ENCODE measurements around the gene TMEM61.
"Not testable (repeated sequence)": the region's sequence is repeated elsewhere in the genome, so short reads cannot be mapped to it uniquely, and the experiment has no call there.

Gene TMEM61

DNA sequence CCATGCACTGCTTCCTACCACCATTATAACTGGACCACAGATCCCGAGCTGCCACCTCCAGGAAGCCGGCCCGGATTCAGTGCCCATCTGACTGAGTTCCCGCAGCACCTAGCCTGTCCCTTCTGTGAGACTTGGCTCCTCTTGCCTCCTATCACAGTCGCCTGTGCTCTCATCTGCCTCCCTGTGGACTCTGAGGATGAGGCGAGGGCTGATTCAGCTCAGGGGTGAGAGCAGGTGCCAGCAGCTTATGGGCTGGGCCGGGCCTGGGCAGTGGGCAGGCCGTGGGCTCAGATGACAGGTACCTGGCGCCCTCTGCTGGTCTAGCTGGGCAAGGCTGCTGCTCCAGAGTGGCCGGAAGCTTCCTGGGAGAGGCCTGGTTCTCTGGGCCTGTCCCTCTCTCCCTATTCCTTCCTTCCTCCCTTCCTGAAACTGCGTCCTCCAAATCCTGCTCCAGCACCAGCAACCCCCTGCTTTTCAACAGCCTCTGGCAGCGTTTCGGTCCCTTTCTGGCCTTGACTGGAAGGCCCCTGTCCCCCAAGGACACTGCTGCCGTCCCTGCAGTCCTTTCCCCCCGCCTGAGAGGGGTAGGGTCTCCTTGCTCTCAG is 41.6 kb downstream of the TMEM61 start:
- Histone ChIP-seq H3K36me3 (ENCODE audit: insufficient read depth, low read length) (no peaks in the 10 kb centered on the region), H3K27me3 (ENCODE audit: insufficient read depth, low read length) (peaks cover 4% of the 10 kb centered on the region), H3K27ac (ENCODE audit: low read depth, low read length) (no peak overlapping the region), H3K4me3 (ENCODE audit: low read depth, low read length) (no peak overlapping the region), H3K4me1 (ENCODE audit: control insufficient read depth, insufficient read depth, low read length, unreplicated experiment) (no peaks in the 10 kb centered on the region), H2AFZ (ENCODE audit: low read length, unreplicated experiment) (peak overlapping the region; percentile 70), H3K79me2 (ENCODE audit: control insufficient read depth, insufficient read depth, low read length, unreplicated experiment) (no peaks in the 10 kb centered on the region)

GRCh38 chr1:55024163-55024562 is 43.7 kb downstream of the TMEM61 start:
- H3K27ac ChIP-seq (ENCODE audit: low read depth, low read length); H3K36me3 ChIP-seq (ENCODE audit: insufficient read depth, low read length); H3K79me2 ChIP-seq (ENCODE audit: control insufficient read depth, insufficient read depth, low read length, unreplicated experiment); H3K27me3 ChIP-seq (ENCODE audit: insufficient read depth, low read length); H3K4me1 ChIP-seq (ENCODE audit: control insufficient read depth, insufficient read depth, low read length, unreplicated experiment); H3K4me3 ChIP-seq (ENCODE audit: low read depth, low read length); H2AFZ ChIP-seq (ENCODE audit: low read length, unreplicated experiment): not testable (repeated sequence)

DNA sequence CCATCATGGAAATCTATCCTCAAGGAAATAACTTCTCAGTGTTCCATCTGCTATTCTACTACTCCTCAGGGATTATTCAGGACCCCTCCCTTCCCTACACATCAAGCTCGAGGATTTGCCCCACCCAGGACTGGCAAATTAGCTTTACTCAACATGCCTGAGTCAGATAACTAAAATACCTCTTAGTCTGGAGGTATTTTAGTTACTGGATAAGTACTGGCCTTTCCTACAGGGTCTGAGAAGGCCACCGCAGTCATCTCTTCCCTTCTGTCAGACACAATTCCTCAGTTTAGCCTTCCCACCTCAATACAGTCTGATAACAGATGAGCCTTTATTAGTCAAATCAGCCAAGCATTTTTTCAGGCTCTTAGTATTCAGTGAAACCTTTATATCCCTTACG is 46.3 kb downstream of the TMEM61 start:
- not testable (repeated sequence) for H3K27me3 ChIP-seq (ENCODE audit: insufficient read depth, low read length); H3K79me2 ChIP-seq (ENCODE audit: control insufficient read depth, insufficient read depth, low read length, unreplicated experiment); H2AFZ ChIP-seq (ENCODE audit: low read length, unreplicated experiment); H3K27ac ChIP-seq (ENCODE audit: low read depth, low read length); H3K4me1 ChIP-seq (ENCODE audit: control insufficient read depth, insufficient read depth, low read length, unreplicated experiment); H3K36me3 ChIP-seq (ENCODE audit: insufficient read depth, low read length); H3K4me3 ChIP-seq (ENCODE audit: low read depth, low read length)

DNA sequence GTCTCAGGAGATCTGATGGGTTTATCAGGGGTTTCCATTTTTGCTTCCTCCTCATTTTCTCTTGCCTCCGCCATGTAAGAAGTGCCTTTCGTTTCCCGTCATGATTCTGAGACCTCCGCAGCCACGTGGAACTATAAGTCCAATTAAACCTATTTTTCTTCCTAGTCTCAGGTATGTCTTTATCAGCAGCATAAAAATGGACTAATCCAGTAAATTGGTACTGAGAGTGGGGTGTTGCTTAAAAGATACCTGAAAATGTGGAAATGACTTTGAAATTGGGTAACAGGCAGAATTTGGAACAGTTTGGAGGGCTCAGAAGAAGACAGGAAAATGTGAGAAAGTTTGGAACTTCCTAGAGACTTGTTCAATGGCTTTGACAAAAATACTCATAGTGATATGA is 50.7 kb downstream of the TMEM61 start:
- not testable (repeated sequence) for H2AFZ ChIP-seq (ENCODE audit: low read length, unreplicated experiment); H3K27ac ChIP-seq (ENCODE audit: low read depth, low read length); H3K4me1 ChIP-seq (ENCODE audit: control insufficient read depth, insufficient read depth, low read length, unreplicated experiment); H3K4me3 ChIP-seq (ENCODE audit: low read depth, low read length); H3K79me2 ChIP-seq (ENCODE audit: control insufficient read depth, insufficient read depth, low read length, unreplicated experiment); H3K36me3 ChIP-seq (ENCODE audit: insufficient read depth, low read length)
- H3K27me3 ChIP-seq (ENCODE audit: insufficient read depth, low read length): peaks cover 28% of the 10 kb centered on the region

GRCh38 chr1:55033265-55033614 is 52.8 kb downstream of the TMEM61 start:
- Histone ChIP-seq H3K36me3 (ENCODE audit: insufficient read depth, low read length) (no peaks in the 10 kb centered on the region), H3K79me2 (ENCODE audit: control insufficient read depth, insufficient read depth, low read length, unreplicated experiment) (no peaks in the 10 kb centered on the region), H2AFZ (ENCODE audit: low read length, unreplicated experiment) (no peak overlapping the region), H3K27me3 (ENCODE audit: insufficient read depth, low read length) (peaks cover 49% of the 10 kb centered on the region), H3K27ac (ENCODE audit: low read depth, low read length) (no peak overlapping the region), H3K4me3 (ENCODE audit: low read depth, low read length) (no peak overlapping the region), H3K4me1 (ENCODE audit: control insufficient read depth, insufficient read depth, low read length, unreplicated experiment) (no peaks in the 10 kb centered on the region)

DNA sequence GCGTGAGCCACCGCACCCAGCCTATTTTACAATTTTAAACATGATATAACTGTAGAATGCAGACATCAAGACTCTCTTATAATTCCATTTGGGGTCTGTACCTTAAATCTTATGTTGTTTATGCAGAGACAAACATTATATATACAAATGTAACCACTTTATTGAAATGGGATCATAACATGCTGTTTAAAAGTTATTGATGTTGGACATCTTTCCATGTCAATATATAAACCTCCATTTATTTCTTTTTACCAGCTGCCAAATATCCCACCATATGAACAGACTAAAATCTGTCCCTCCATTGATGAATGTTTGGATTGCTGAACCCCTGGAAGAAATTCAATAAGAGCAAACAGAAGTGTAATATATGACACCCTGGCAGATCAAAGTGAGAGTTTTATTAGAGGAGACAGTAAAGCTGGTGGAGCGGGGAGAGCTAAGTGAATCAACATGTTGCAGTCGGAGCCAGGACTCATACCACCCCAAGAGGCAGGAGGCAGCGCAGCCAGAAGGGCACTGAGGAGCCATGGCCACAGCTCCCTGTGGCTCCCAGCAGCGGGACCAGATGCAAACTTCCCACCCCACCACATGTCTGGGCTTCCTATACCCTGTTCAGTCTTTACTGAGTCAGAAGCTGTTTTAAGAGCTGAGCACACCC is 54.2 kb downstream of the TMEM61 start:
- no peaks in the 10 kb centered on the region for H3K36me3 ChIP-seq (ENCODE audit: insufficient read depth, low read length)
- H3K27me3 ChIP-seq (ENCODE audit: insufficient read depth, low read length): peaks cover 63% of the 10 kb centered on the region
- no peak overlapping the region for H3K4me3 ChIP-seq (ENCODE audit: low read depth, low read length)
- H2AFZ ChIP-seq (ENCODE audit: low read length, unreplicated experiment): no peak overlapping the region
- H3K4me1 ChIP-seq (ENCODE audit: control insufficient read depth, insufficient read depth, low read length, unreplicated experiment): no peaks in the 10 kb centered on the region
- H3K79me2 ChIP-seq (ENCODE audit: control insufficient read depth, insufficient read depth, low read length, unreplicated experiment): no peaks in the 10 kb centered on the region
- no peak overlapping the region for H3K27ac ChIP-seq (ENCODE audit: low read depth, low read length)

DNA sequence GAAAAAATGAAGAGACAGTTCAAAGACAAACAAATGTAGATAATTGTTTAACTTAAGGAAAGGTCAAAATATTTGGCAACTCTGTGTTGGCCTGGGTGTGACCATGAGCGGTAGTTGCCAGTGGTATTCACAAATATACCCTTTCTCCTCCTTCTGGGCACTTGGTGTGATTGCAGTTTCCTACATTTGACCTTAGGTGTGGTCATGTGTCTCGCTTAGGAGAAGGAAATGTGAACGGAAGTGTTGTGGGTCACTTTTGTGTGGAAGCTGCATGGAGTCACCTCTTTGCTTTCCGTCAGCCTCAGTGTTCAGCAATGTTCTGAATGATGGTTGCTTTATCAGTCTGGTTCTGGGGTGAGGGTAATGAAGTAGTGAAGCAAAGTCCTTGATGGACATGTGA is 55.5 kb downstream of the TMEM61 start:
- Histone ChIP-seq H2AFZ (ENCODE audit: low read length, unreplicated experiment) (no peak overlapping the region), H3K27me3 (ENCODE audit: insufficient read depth, low read length) (peaks cover 76% of the 10 kb centered on the region), H3K4me1 (ENCODE audit: control insufficient read depth, insufficient read depth, low read length, unreplicated experiment) (no peaks in the 10 kb centered on the region), H3K79me2 (ENCODE audit: control insufficient read depth, insufficient read depth, low read length, unreplicated experiment) (no peaks in the 10 kb centered on the region), H3K27ac (ENCODE audit: low read depth, low read length) (no peak overlapping the region), H3K36me3 (ENCODE audit: insufficient read depth, low read length) (no peaks in the 10 kb centered on the region), H3K4me3 (ENCODE audit: low read depth, low read length) (no peak overlapping the region)

GRCh38 chr1:55037733-55038551 is 57.5 kb downstream of the TMEM61 start:
- Histone ChIP-seq H3K36me3 (ENCODE audit: insufficient read depth, low read length) (no peaks in the 10 kb centered on the region), H3K4me1 (ENCODE audit: control insufficient read depth, insufficient read depth, low read length, unreplicated experiment) (no peaks in the 10 kb centered on the region), H3K79me2 (ENCODE audit: control insufficient read depth, insufficient read depth, low read length, unreplicated experiment) (no peaks in the 10 kb centered on the region), H2AFZ (ENCODE audit: low read length, unreplicated experiment) (no peak overlapping the region), H3K4me3 (ENCODE audit: low read depth, low read length) (no peak overlapping the region), H3K27ac (ENCODE audit: low read depth, low read length) (no peak overlapping the region), H3K27me3 (ENCODE audit: insufficient read depth, low read length) (peaks cover 93% of the 10 kb centered on the region)

DNA sequence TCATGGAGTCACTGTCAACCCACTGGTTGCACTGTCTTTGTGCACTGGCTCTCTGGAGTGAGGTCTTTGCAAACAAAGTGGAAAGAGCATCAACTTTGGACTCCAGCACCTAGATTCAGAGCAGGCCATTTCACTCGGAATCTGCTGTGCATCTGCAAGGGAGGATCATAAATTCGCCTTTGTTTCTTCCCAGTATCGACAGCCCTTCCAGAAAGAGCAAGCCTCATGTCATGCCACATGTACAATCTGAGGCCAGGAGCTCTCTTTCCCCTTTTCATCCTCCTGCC is 58.1 kb downstream of the TMEM61 start:
- peaks cover 89% of the 10 kb centered on the region for H3K27me3 ChIP-seq (ENCODE audit: insufficient read depth, low read length)
- no peaks in the 10 kb centered on the region for H3K79me2 ChIP-seq (ENCODE audit: control insufficient read depth, insufficient read depth, low read length, unreplicated experiment)
- no peak overlapping the region for H2AFZ ChIP-seq (ENCODE audit: low read length, unreplicated experiment)
- no peak overlapping the region for H3K27ac ChIP-seq (ENCODE audit: low read depth, low read length)
- no peaks in the 10 kb centered on the region for H3K36me3 ChIP-seq (ENCODE audit: insufficient read depth, low read length)
- no peak overlapping the region for H3K4me3 ChIP-seq (ENCODE audit: low read depth, low read length)
- H3K4me1 ChIP-seq (ENCODE audit: control insufficient read depth, insufficient read depth, low read length, unreplicated experiment): no peaks in the 10 kb centered on the region

DNA sequence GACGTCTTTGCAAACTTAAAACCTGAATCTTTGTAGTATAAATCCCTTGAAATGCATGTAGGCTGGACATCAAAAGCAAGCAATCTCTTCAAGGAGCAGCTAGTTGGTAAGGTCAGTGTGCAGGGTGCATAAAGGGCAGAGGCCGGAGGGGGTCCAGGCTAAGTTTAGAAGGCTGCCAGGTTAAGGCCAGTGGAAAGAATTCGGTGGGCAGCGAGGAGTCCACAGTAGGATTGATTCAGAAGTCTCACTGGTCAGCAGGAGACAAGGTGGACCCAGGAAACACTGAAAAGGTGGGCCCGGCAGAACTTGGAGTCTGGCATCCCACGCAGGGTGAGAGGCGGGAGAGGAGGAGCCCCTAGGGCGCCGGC is 58.5 kb downstream of the TMEM61 start:
- Histone ChIP-seq H3K79me2 (ENCODE audit: control insufficient read depth, insufficient read depth, low read length, unreplicated experiment) (no peaks in the 10 kb centered on the region), H3K4me3 (ENCODE audit: low read depth, low read length) (peak overlapping the region; percentile 71; the same call in 1 of the 2 replicates), H3K27me3 (ENCODE audit: insufficient read depth, low read length) (peaks cover 84% of the 10 kb centered on the region), H2AFZ (ENCODE audit: low read length, unreplicated experiment) (no peak overlapping the region), H3K36me3 (ENCODE audit: insufficient read depth, low read length) (no peaks in the 10 kb centered on the region), H3K4me1 (ENCODE audit: control insufficient read depth, insufficient read depth, low read length, unreplicated experiment) (no peaks in the 10 kb centered on the region), H3K27ac (ENCODE audit: low read depth, low read length) (no peak overlapping the region)

Data from ACC112 (cell line).